AG09319 (cell line): Measurements from ENCODE around the gene HEXD.

Experiments
- DNase-seq: peaks from one replicate; pipeline ENCODE4 v3.0.0-alpha.2; 2010; ENCODE audit warnings: low read depth; ENCODE audit errors: extremely low read depth
- TF ChIP-seq, protein P1 (sequence below): IDR thresholded peaks from 2 replicates; pipeline ENCODE4 v1.5.1; 2011; ENCODE audit warnings: low read depth, mild to moderate bottlenecking, inconsistent platforms, low read length, moderate library complexity

Gene HEXD

DNA sequence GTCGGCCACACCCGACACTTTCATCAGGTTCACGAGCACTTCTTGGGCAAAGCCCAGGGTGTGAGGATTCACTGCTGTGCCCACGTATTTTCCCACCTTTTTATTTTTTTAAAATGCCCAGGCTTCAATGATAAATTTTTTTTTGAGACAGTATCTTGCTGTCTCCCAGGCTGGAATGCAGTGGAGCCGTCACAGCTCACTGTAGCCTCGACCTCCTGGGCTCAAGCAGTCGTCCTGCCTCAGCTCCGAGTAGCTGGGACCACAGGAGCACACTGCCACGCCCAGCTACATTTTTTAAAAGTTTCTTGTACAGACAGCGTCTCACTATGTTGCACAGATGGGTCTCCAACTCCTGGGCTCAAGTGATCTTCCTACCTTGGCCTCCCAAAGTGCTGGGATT, 28.8 kb upstream of the HEXD start:
- no peak for DNase-seq
- TF ChIP-seq, protein P1, sequence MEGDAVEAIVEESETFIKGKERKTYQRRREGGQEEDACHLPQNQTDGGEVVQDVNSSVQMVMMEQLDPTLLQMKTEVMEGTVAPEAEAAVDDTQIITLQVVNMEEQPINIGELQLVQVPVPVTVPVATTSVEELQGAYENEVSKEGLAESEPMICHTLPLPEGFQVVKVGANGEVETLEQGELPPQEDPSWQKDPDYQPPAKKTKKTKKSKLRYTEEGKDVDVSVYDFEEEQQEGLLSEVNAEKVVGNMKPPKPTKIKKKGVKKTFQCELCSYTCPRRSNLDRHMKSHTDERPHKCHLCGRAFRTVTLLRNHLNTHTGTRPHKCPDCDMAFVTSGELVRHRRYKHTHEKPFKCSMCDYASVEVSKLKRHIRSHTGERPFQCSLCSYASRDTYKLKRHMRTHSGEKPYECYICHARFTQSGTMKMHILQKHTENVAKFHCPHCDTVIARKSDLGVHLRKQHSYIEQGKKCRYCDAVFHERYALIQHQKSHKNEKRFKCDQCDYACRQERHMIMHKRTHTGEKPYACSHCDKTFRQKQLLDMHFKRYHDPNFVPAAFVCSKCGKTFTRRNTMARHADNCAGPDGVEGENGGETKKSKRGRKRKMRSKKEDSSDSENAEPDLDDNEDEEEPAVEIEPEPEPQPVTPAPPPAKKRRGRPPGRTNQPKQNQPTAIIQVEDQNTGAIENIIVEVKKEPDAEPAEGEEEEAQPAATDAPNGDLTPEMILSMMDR, result no peak

DNA sequence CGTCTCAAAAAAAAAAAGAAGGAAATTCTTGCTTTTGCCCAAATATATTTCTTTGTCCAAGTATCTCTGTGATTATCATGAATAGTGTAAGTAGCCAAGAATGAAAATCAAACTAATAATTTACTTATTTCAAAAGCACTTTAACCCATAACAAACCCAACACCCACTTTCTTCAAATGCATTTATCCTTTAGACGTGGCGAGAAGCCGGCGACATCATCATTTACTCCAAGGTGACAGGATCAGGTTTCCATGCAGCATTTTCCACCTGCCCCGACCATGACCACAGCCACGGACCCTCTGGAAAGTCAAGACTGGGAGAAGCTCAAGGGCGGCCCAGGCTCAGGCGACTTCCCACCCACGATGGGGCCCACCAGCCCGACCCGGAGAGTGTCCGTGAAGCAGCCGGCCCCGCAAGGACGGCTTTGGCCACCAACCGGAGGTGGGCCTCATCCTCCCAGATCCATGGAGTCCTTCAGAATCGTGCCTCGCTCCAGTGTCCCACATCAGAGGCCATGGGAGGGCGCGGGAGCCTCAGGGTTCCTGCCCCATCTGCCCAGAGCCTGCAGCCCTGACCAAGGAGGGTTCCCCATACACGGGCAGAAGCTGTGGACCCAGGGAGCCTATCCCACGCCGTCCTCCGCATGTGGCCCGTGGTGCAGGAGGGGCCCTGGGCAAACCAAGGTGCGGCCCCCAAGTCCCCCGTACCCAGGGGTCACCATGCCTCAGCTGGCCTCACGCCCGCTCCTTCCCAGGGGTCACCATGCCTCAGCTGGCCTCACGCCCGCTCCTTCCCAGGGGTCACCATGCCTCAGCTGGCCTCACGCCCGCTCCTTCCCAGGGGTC, 27.9 kb upstream of the HEXD start:
- no peak for DNase-seq
- TF ChIP-seq, protein P1, result no peak

DNA sequence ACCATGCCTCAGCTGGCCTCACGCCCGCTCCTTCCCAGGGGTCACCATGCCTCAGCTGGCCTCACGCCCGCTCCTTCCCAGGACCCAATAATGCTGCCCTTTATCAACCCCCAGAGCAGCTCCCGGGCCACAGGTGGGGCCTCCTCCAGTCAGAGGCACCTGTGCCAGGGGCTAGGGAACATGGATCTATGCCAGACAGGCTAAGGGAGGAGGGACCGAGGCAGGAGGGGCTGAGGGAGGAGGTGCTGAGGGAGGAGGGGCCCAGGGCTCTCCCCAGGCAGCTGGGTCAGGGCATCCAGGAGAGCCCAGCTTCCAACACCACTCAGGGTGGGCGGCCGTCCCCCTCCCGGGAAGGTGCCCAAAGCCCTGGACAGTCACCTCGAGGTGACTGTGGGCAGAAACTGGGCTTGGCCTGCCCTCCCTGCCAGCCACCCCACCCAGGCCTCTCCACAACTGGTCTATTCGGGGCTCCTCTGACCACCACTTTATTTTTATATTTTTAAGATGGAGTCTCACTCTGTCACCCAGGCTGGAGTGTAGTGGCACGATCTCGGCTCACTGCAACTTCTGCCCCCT, 27.2 kb upstream of the HEXD start:
- TF ChIP-seq, protein P1, result no peak
- no peak for DNase-seq

DNA sequence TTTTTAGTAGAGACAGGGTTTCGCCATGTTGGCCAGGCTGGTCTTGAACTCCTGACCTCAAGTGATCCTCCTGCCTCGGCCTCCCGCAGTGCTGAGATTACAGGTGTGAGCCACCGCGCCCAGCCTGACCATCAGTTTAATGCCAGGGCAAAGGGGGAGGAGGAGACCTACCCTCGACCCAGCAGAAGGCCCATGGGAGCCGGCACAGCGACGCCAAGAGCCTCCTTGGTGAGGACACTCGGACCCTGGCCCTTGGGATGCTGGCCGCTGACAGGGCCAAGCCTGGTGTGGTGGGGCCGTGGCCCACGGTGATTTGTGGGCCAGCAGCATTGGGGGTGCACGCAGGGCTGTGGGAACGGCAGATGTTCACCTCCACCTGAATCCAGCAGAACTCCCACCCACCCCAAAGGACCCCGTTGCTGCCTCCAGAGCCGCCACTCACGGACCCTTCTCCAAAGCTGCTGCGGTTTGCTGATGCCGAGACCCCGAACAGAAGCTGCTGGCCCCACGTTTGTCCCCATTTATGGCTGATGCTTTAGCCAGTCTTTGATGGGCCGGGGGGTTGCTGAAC, 26.6 kb upstream of the HEXD start:
- no peak for DNase-seq
- TF ChIP-seq, protein P1, result no peak

DNA sequence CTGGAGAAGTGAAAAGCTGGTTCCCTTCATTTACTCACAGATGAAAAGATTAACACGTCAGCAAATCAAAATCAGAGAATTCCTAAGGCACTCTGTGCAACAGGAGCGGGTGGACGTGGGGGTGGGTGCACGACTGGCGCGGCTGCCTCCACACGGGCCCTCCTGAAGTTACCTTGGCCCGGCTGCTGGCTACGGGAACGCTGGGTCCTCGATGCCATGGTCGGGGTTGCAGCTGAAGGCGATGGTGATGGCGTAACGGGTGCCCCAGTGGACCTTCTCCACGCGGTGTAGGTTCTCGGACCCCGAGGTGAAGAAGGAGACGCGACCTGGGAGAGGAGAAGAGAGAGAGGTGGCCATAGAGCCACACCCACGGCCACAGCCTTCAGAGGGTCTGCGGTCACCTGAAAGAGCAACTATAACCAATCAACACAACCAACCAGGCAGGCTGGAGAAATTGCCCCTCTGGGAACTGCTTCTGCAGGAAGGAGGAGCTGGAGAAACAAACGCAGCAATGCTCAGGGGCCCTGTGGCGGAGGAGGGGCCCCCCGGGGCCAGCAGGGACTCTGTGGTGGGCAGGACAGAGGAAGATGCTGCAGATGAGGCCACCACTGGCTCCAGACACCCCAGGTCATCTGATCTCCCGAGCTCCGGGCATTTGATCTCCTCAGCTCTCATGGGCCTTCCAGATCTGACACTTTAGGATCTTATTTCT, 25.8 kb upstream of the HEXD start:
- TF ChIP-seq, protein P1, result no peak
- no peak for DNase-seq

DNA sequence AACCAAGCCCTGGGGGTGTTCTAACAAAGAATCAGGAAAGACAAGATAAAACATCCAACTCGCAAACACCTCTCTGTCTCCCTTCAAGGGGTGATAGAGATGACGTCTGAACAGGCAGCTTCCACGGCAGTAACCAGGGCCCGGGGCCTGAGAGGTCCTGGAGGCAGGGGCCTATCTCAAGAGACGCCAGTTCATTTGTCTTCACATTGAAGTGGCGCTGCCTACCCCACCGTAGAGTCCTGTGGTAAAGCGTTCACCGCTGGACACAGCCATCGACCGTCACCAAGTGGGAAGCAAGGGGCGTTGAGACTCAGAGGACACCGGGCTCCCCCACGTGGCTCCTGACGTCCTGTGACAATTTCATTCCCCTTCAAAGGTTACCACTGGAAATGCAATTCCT, 25.2 kb upstream of the HEXD start:
- TF ChIP-seq, protein P1, result no peak
- DNase-seq, result no peak
